Measurements from ENCODE around the gene FNBP1L.
"Not testable (repeated sequence)": the region's sequence is repeated elsewhere in the genome, so short reads cannot be mapped to it uniquely, and the experiment has no call there.

Gene FNBP1L

GRCh38 chr1:93575621-93576284 lies 127.8 kb downstream of the FNBP1L start:
- no peak for DNase-seq

- DNase-seq: no peak
These were observed 128.4 kb downstream of the FNBP1L start for GRCh38 chr1:93576346-93576745.

GRCh38 chr1:93576746-93577145 lies 128.8 kb downstream of the FNBP1L start:
- no peak for DNase-seq

GRCh38 chr1:93577536-93578432 lies 129.9 kb downstream of the FNBP1L start:
- DNase-seq: no peak

GRCh38 chr1:93578433-93578830 lies 130.5 kb downstream of the FNBP1L start:
- DNase-seq: no peak

DNA sequence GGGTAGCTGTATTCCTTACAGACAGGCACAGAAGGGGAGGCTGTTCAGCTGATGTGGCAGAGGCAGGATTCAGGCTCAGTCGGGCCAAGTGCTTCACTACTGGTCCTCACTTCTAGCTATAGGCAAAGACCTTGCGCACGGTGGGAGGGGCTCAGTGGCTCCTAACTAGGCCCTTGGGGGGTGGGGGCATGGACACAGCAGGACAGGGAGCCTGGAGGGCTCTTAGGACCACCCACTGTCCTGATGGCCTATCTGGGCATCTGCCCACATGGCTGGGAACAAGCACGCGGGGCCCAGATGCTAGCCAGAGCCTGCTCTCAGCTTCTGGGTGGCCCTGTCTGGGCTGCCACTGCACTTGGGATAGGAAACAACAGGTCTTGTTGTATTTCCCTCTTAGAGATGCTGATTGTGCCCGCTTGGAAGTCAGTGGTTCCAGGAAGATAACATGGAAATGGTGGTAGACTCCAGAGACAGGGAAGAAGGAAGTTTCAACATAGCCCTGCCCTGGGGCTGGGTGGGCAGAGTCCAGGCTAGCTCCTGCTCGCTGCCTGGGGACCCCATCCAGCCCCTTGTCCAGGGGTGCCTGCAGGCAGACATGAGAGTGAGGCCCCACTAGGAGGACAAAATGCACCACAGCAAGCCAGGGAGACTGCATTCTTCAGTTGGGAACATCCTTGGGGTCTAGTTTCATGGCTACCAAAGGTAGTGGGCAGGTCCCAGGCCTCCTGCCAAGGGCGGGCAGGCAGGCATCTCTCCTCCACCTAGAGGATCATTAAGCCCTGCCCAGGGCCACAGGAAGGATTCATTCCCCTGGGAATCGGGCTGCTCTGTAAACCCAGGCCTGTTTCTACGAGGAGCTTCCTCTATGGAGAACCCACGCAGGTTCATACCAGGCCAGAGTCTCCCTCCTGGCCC lies 131.2 kb downstream of the FNBP1L start:
- DNase-seq: no peak

DNA sequence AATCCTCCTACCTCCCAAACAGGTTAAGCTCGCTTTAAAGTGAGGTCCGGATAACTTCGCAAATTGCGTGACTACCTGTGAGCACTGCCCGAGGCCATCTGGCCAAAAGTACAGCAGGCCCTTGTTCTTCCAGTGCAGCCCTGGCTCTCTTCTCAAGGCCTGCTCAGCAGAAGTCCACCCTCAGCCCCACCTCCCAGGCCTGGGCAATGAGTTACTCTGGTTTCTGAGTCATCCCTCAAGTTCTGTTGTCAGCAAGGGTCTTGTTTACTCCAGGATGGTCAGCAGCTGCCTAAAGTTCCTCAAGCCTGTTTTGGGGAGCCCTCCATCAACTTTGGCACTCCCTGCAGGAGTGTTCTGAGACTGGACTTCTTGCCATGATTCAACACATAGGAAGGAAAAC lies 132.0 kb downstream of the FNBP1L start:
- DNase-seq: no peak

DNA sequence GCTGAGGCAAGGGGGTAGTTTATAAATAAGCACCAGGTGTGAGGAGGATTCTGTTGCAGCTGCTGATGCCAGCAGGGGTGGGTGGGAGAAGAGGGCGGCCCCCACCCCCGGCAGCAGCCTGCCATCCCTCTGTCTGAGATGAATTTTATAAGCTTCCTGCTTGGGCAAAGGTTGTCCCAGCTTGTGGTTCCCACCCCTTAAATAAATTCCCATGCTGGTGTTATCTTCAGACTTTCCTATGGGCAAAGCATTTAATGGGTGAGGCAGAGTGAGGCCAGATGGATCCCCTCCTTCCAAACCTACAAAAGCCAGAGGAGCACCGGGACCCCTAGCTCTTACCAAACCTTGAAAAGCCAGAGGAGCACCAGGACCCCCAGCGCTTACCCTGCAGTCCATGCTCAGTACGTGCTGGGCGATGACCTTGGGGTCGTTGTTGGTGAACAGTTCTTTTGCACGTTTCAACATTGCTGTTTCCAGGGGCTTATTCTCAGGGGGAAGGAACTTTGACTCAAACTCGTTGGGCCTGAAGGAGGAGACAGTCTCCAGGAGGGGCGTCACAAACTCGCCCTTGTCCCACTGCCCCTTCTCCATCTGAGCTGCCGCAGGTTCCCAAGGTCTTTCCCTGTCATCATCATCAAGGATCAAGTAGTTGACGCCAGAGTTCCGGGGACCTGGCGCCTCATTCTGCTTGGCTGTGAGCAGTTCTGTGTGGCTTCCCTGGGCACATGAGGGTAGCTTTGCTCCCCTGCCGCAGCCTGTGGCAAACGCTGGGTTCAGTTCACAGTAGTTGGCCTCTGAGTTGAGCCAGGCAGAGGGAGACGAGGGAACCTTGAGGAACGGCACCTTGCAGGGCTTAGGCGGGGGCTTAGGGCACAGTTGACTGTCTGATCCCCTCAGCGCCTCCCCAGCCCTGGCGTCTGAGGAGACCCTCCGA lies 134.3 kb downstream of the FNBP1L start:
- no peak for DNase-seq

GRCh38 chr1:93584261-93585003 lies 136.5 kb downstream of the FNBP1L start:
- no peak for DNase-seq

DNA sequence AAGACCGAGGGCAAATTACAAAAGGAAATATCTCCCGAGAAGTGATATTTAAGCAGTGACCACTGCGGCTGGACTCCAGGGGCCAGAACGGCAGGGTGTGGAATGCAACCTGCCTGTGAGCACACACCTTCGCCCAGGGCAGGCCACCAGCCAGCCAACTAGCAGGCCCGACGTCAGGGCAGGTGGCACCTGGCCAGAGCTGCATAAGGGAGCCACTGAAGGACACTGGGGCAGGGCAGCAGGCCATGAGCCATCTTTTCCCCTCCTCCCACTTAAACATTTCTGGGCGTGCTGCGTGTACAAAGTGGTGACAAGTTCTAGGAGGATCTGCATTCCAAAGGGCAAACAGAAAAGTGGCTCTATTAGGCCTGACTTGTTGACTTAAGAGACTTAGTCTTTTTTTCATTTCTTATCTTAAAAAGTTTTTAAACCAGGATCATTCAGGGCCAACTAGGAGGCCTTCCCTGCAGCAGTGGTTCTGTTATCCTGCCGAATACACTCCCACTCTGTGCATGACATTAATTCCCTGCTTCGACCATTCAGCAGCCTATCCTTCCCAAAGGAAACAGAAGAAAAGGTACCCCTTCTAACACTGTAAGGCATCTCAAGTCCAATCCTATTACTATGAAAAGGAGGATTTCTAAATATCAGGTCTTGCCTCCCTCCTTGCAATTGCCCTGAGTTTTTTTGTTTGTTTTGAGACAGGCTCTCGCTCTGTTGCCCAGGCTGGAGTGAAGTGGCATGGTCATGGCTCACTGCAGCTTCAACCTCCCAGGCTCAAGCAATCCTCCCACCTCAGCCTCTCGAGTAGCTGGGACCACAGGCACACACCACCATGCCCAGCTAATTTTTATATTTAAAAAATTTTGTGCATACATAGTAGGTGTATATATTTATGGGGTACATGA lies 137.4 kb downstream of the FNBP1L start:
- DNase-seq: no peak

DNA sequence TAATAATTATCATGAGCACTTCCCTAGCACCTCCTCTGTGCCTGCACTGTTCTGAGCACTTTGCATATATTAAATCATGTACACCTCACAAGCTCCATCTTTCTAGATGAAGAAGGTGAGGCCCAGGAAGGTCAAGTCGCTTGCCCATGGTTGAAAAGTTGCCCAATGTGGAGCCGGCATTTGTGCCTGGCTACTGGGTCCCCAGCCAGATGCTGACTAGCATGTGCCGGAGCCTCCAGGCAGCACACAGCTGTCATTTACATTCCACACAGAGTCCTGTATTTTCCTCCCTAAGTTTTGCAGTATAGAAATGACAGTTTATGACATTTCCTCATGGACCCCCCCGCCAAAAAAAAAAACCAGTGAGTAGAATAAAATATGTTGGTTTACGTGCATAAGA lies 139.4 kb downstream of the FNBP1L start:
- no peak for DNase-seq

- no peak for DNase-seq
These were observed 140.3 kb downstream of the FNBP1L start for GRCh38 chr1:93588206-93588605.

GRCh38 chr1:93588955-93589354 lies 141.0 kb downstream of the FNBP1L start:
- no peak for DNase-seq

DNA sequence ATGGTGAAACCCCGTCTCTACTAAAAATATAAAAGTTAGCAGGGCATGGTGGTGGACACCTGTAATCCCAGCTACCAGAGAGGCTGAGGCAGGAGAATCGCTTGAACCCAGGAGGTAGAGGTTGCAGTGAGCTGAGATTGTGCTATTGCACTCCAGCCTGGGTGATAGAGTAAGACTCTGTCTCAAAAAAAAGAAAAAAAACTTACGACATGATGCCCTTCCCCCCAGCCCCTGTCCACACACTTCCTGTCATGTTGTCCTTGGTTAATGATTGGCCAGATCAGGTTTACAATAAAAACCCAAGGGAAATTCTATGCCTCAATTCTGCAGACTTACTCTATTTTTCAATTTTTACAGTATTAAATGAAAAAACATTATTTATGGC lies 143.4 kb downstream of the FNBP1L start:
- DNase-seq: not testable (repeated sequence)

DNA sequence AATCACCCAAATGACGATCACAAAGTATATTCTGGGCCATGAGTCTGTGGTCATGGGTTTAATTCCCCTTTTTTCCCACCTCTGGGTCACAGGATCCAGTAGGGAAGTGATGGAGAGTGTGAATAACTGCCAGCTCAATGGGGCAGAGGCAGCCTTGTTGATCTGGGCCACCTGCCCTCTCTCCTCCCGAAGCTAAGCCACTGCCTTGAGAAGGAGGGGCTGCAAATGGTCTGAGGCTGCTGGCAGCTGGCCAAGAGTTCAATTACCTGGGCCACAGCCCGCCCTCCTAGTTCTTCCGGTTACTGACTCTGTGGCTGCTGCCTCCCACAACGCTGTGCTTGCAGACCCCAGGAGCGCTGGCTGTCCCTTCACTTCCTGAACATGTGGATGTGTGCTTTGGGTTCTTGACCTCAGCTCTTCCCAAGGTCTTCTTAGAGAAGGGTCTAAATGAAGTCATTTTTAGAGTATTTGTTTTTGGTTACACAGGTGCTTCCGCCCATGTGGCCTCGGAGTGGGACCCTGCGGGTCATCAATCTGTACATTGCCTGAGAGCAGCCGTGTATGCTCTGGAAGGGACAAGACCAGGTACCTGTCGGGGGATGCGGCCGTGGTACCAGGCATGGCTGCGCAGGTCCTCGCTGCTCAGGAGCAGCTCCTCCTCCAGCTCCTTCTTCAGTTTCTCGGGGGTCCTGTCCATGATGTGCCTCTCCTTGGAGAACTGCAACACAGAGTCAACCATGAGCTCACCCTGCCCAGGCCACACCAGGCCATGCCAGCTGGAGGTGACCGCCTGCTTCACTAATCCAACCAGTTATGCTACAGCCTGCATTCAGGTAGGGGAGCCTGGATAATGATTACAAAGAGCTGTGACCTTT lies 144.0 kb downstream of the FNBP1L start:
- no peak for DNase-seq

- no peak for DNase-seq
These were observed 144.6 kb downstream of the FNBP1L start for GRCh38 chr1:93592551-93592949.

DNA sequence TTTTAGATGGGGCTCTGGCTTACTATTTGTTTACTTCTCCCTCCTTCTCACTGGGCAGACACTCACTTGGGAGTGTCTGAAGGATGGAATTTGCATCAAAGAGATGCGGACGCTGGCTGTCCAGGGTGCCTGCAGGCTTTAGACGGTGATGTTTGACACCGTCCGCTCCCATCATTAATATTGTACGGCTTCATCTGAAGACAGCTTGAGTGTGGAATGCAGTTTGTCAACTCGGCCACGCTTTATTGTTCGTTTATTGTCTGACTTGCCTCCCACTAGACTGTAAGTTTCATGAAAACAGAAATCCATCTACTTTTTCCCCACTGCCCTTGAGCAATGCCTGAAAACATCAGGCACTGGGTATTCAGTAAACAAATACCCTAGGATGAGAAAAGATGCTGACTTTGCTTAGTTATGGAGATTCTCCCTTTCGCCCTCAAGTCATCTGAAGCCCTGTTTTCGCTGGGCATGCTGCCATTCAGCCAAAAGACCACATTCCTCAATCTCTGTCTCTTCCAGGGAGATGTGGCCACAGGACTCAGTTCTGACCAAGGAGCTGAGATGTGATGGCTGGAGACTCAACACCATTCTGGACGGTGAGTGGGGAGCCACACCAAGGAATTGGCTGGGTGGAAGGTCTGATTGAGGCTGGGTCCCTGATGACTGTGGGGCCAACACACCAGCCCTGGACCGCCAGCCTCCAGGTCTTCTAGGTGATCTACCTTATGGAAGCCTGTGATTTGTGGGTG lies 146.1 kb downstream of the FNBP1L start:
- no peak for DNase-seq

DNA sequence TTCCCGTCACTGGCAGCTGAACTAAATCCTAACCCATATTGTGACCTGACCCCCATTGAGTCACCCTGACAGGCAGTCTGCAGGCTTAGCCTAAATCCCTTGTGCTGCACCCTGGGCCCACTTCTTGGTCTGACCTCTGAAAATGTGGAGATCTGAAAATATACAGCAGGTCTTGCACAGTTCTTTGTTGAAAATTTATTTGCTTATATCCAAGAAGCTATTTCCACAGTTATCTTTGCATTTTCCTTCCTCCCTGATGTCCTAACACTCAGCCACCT lies 146.6 kb downstream of the FNBP1L start:
- DNase-seq: no peak

DNA sequence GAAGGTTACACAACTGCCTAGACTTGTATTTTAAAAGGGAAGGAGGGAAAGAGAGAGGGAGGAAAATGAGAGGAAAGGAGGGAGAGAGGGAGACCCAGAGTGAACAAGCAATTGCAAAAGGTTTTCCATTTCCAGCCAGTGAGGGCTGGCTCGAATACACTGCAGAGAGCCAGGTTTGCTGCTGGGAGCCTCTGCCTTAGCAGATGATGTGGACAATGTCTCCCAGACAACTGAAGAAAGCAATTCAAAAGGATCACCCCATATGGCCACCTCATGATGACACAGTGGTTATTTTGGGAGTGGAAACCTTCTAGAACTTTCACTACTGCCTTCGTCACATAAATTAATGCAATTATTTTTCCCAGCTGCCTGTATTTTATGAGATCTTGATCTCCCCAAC lies 147.3 kb downstream of the FNBP1L start:
- DNase-seq: no peak

Measured in stimulated activated CD4-positive, alpha-beta T cell treated with anti-CD3 and anti-CD28 coated beads, Interleukin-4, amount 100 ng/mL, for 4 hours (primary cell).